ENCODE results near the gene XRCC3. TPM values are rescaled to one million over a fixed set of nuclear protein-coding genes. Genes with fewer than 3 reads are reported as not detected.

The XRCC3 gene
- total and polyA plus RNA-seq, 2 experiments from 2014 or later: 4.0 to 20.3 TPM

GRCh38 chr14:103758059-103758776, 43.0 kb upstream of the XRCC3 start:
- no peak for DNase-seq
- no peak for TF ChIP-seq EZH2phosphoT487 (IDR thresholded peaks at IDR 0.05; ENCODE audit: insufficient read depth, low read depth)
- no peak for TF ChIP-seq EZH2 (IDR thresholded peaks at IDR 0.05; ENCODE audit: insufficient read depth, poor library complexity, severe bottlenecking)
- Histone ChIP-seq H3K27ac (no peak overlapping the region), H3K79me2 (ENCODE audit: insufficient read depth) (no peaks in the 10 kb centered on the region), H3K9ac (no peak overlapping the region), H3K4me3 (no peak overlapping the region), H4K20me1 (ENCODE audit: insufficient read depth) (no peaks in the 10 kb centered on the region; the same call in 1 of the 2 replicates), H3K36me3 (ENCODE audit: low read depth) (no peaks in the 10 kb centered on the region), H3K4me1 (ENCODE audit: insufficient read depth) (no peaks in the 10 kb centered on the region), H3K9me3 (ENCODE audit: low read depth) (no peaks in the 10 kb centered on the region), H3K9me2 (ENCODE audit: insufficient read depth) (no peaks in the 10 kb centered on the region), H3F3A (ENCODE audit: insufficient read depth) (no peaks in the 10 kb centered on the region), H3K27me3 (replicated peaks; ENCODE audit: insufficient read depth) (no peaks in the 10 kb centered on the region), H2AFZ (no peak overlapping the region), H3K4me2 (ENCODE audit: unreplicated experiment) (no peak overlapping the region)
- WGBS, 2 experiments (ENCODE audit: low coverage in 1 of 2, low lambda C conversion rate in 2 of 2, missing lambda C conversion rate in 2 of 2): 88 to 90% methylated on average over 8 of the region's 8 CpGs
- in situ Hi-C loops (cut with MboI): no loop called here

DNA sequence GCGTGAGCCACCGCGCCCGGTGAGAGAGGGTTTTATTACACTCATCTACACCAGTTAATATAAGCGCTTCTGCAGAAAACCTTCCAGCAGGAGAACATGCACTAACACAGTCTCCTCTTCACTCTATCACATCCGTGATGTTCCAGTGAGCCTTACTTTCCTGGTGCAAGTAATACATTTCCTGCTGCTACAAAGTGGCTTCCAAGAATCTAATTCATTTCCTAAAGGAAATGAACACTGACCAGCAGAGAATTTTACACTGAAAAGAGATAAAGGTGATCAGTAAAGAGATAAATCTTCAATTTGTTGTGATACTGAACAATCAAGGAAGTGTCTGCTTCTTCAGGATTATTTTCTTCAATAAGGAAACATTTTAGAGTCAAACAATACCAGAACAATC, 39.8 kb upstream of the XRCC3 start:
- Histone ChIP-seq H3K36me3 (ENCODE audit: low read depth) (no peaks in the 10 kb centered on the region), H3K9me3 (ENCODE audit: low read depth) (no peaks in the 10 kb centered on the region), H3K79me2 (ENCODE audit: insufficient read depth) (no peaks in the 10 kb centered on the region), H2AFZ (no peak overlapping the region), H3K4me3 (no peak overlapping the region), H3K27ac (no peak overlapping the region), H3K4me1 (ENCODE audit: insufficient read depth) (no peaks in the 10 kb centered on the region), H3F3A (ENCODE audit: insufficient read depth) (no peaks in the 10 kb centered on the region), H4K20me1 (ENCODE audit: insufficient read depth) (no peaks in the 10 kb centered on the region; the same call in 1 of the 2 replicates), H3K9ac (no peak overlapping the region), H3K4me2 (ENCODE audit: unreplicated experiment) (no peak overlapping the region), H3K9me2 (ENCODE audit: insufficient read depth) (no peaks in the 10 kb centered on the region), H3K27me3 (replicated peaks; ENCODE audit: insufficient read depth) (no peaks in the 10 kb centered on the region)
- TF ChIP-seq EZH2 (IDR thresholded peaks at IDR 0.05; ENCODE audit: insufficient read depth, poor library complexity, severe bottlenecking): no peak
- no peak for TF ChIP-seq EZH2phosphoT487 (IDR thresholded peaks at IDR 0.05; ENCODE audit: insufficient read depth, low read depth)
- WGBS, 2 experiments (ENCODE audit: low coverage in 1 of 2, low lambda C conversion rate in 2 of 2, missing lambda C conversion rate in 2 of 2): 97% methylated on average over 6 of the region's 6 CpGs
- DNase-seq: no peak
- in situ Hi-C loops (cut with MboI): no loop called here

- Histone ChIP-seq H2AFZ (no peak overlapping the region), H3K79me2 (ENCODE audit: insufficient read depth) (no peaks in the 10 kb centered on the region), H3K27me3 (replicated peaks; ENCODE audit: insufficient read depth) (no peaks in the 10 kb centered on the region), H3K4me3 (no peak overlapping the region), H4K20me1 (ENCODE audit: insufficient read depth) (no peaks in the 10 kb centered on the region; the same call in 1 of the 2 replicates), H3K9me3 (ENCODE audit: low read depth) (no peaks in the 10 kb centered on the region), H3K4me1 (ENCODE audit: insufficient read depth) (no peaks in the 10 kb centered on the region), H3K27ac (no peak overlapping the region), H3F3A (ENCODE audit: insufficient read depth) (no peaks in the 10 kb centered on the region), H3K9ac (no peak overlapping the region), H3K4me2 (ENCODE audit: unreplicated experiment) (no peak overlapping the region), H3K9me2 (ENCODE audit: insufficient read depth) (no peaks in the 10 kb centered on the region), H3K36me3 (ENCODE audit: low read depth) (0 out of 2 replicates have a peak, but pooled peaks cover 6% of the 10 kb centered on the region)
- DNase-seq: no peak
- TF ChIP-seq EZH2phosphoT487 (IDR thresholded peaks at IDR 0.05; ENCODE audit: insufficient read depth, low read depth): no peak
- no peak for TF ChIP-seq EZH2 (IDR thresholded peaks at IDR 0.05; ENCODE audit: insufficient read depth, poor library complexity, severe bottlenecking)
- in situ Hi-C loops (cut with MboI): no loop called here
- WGBS, 2 experiments (ENCODE audit: low coverage in 1 of 2, low lambda C conversion rate in 2 of 2, missing lambda C conversion rate in 2 of 2): 78 to 85% methylated on average over 9 of the region's 9 CpGs
These were observed 38.5 kb upstream of the XRCC3 start for GRCh38 chr14:103753774-103754173.

GRCh38 chr14:103749860-103750259, 34.6 kb upstream of the XRCC3 start:
- no peak overlapping the region for H3K4me3 ChIP-seq
- H4K20me1 ChIP-seq (ENCODE audit: insufficient read depth): no peaks in the 10 kb centered on the region
- H3K36me3 ChIP-seq (ENCODE audit: low read depth): 0 out of 2 replicates have a peak, but pooled peaks cover 6% of the 10 kb centered on the region
- H3K27me3 ChIP-seq (replicated peaks; ENCODE audit: insufficient read depth): no peaks in the 10 kb centered on the region
- WGBS, 2 experiments (ENCODE audit: low coverage in 1 of 2, low lambda C conversion rate in 2 of 2, missing lambda C conversion rate in 2 of 2): 79 to 80% methylated on average over 5 of the region's 5 CpGs
- no peak overlapping the region for H3K27ac ChIP-seq
- no peaks in the 10 kb centered on the region for H3K9me3 ChIP-seq (ENCODE audit: low read depth)
- DNase-seq: no peak
- H2AFZ ChIP-seq: no peak overlapping the region
- H3K4me2 ChIP-seq (ENCODE audit: unreplicated experiment): no peak overlapping the region
- in situ Hi-C loops (cut with MboI): no loop called here
- no peaks in the 10 kb centered on the region for H3K4me1 ChIP-seq (ENCODE audit: insufficient read depth)
- H3F3A ChIP-seq (ENCODE audit: insufficient read depth): no peaks in the 10 kb centered on the region
- H3K79me2 ChIP-seq (ENCODE audit: insufficient read depth): no peaks in the 10 kb centered on the region
- no peak overlapping the region for H3K9ac ChIP-seq
- TF ChIP-seq EZH2phosphoT487 (IDR thresholded peaks at IDR 0.05; ENCODE audit: insufficient read depth, low read depth) (no peak), EZH2 (IDR thresholded peaks at IDR 0.05; ENCODE audit: insufficient read depth, poor library complexity, severe bottlenecking) (no peak)
- no peaks in the 10 kb centered on the region for H3K9me2 ChIP-seq (ENCODE audit: insufficient read depth)
